B cell (primary cell): ENCODE results near the gene OXGR1. TPM values are rescaled to one million over a fixed set of nuclear protein-coding genes. Genes with fewer than 3 reads are reported as not detected.
"Not testable (repeated sequence)": the region's sequence is repeated elsewhere in the genome, so short reads cannot be mapped to it uniquely, and the experiment has no call there.

Source experiments
- ATAC-seq: fragments of 200-7000 bp; cut with Tn5 transposase; one replicate; pipeline ENCODE4 v1.10.0; 2021; ENCODE audit warnings: low read depth, mild to moderate bottlenecking, moderate number of reproducible peaks, moderate library complexity
- CTCF ChIA-PET: fragments of 350-600 bp; sonication (Branson Sonifier 250); formaldehyde crosslinking; loops from one replicate; lab custom pipeline; 2021; ENCODE audit warnings: antibody characterized with exemption, inconsistent platforms; lab: Charles Lee
- POLR2A ChIA-PET: fragments of 350-600 bp; sonication (Branson Sonifier 250); formaldehyde crosslinking; loops from one replicate; lab custom pipeline; 2021; ENCODE audit warnings: antibody characterized with exemption; lab: Charles Lee
- DNase-seq: peaks from one replicate; pipeline ENCODE4 v3.0.0; 2013
- H2AFZ ChIP-seq: 2 replicates; pipeline ENCODE4 v1.6.1; 2012; ENCODE audit warnings: mild to moderate bottlenecking, low read depth, low read length; ENCODE audit not compliant: insufficient read depth, poor library complexity, severe bottlenecking
- H3K27ac ChIP-seq, 2 donors: 1 replicate in 1 of 2; 2 replicates in 1 of 2; pipeline ENCODE4 v1.5.1; 2012 to 2013; ENCODE audit warnings: low read length in 2 of 2, mild to moderate bottlenecking in 2 of 2, moderate library complexity in 1 of 2
- H3K27me3 ChIP-seq, 4 experiments: fragments of 200-600 bp in 1 of 4; sonication (generic) in 1 of 4; replicated peaks in 1 of 4; 1 replicate in 2 of 4; 2 replicates in 2 of 4; pipeline versions ENCODE4 v1.6.1 to v1.7.0; 2013 to 2016; ENCODE audit warnings: low read length in 3 of 4, mild to moderate bottlenecking in 2 of 4, mixed read lengths in 1 of 4, moderate library complexity in 1 of 4; ENCODE audit not compliant: insufficient read depth in 4 of 4, control insufficient read depth in 3 of 4; ENCODE audit errors: control extremely low read depth in 1 of 4
- H3K36me3 ChIP-seq, 2 experiments: replicated peaks in 1 of 2; 1 replicate in 1 of 2; 2 replicates in 1 of 2; pipeline versions ENCODE4 v1.6.1 to v1.7.1; 2013; ENCODE audit warnings: low read length in 1 of 2; ENCODE audit not compliant: insufficient read depth in 2 of 2, control insufficient read depth in 1 of 2; ENCODE audit errors: control extremely low read depth in 1 of 2, extremely low read depth in 1 of 2
- H3K4me1 ChIP-seq, 2 donors: fragments of 200-600 bp in 1 of 2; sonication (generic) in 1 of 2; 1 replicate in 1 of 2; 2 replicates in 1 of 2; pipeline versions ENCODE4 v1.5.1 to v1.6.1; 2013 to 2017; ENCODE audit warnings: low read length in 2 of 2; ENCODE audit not compliant: control insufficient read depth in 2 of 2, insufficient read depth in 2 of 2
- H3K4me2 ChIP-seq: replicated peaks from 2 replicates; pipeline ENCODE3; 2012; ENCODE audit warnings: mild to moderate bottlenecking, low read depth, low read length; ENCODE audit not compliant: poor library complexity, severe bottlenecking
- H3K4me3 ChIP-seq, 5 experiments: fragments of 200-600 bp in 1 of 5; sonication (generic) in 1 of 5; 1 replicate in 3 of 5; 2 replicates in 2 of 5; pipeline versions ENCODE4 v1.5.1 to v1.7.0; 2011 to 2016; ENCODE audit warnings: low read length in 4 of 5, mild to moderate bottlenecking in 4 of 5, low read depth in 2 of 5, control low read depth in 1 of 5, moderate library complexity in 1 of 5; ENCODE audit not compliant: insufficient read depth in 1 of 5; ENCODE audit errors: control extremely low read depth in 1 of 5, extremely low read depth in 1 of 5
- H3K79me2 ChIP-seq: fragments of 200-600 bp; sonication (generic); one replicate; pipeline ENCODE4 v1.6.0; 2016; ENCODE audit warnings: low read length; ENCODE audit not compliant: control insufficient read depth, insufficient read depth
- H3K9ac ChIP-seq: fragments of 200-600 bp; sonication (generic); 2 replicates; pipeline ENCODE4 v1.6.1; 2017; ENCODE audit warnings: mild to moderate bottlenecking, low read length, moderate library complexity
- H3K9me3 ChIP-seq, 3 donors: one replicate each; pipeline versions ENCODE4 v1.6.1 to v1.7.1; 2013; ENCODE audit warnings: low read length in 2 of 3; ENCODE audit not compliant: control insufficient read depth in 2 of 3, insufficient read depth in 1 of 3; ENCODE audit errors: control extremely low read depth in 1 of 3
- H4K20me1 ChIP-seq: 2 replicates; pipeline ENCODE4 v1.6.0; 2012; ENCODE audit warnings: mild to moderate bottlenecking, low read length; ENCODE audit not compliant: insufficient read depth, control insufficient read depth, poor library complexity, severe bottlenecking
- H3K27ac Mint-ChIP-seq: one replicate; pipeline ENCODE4 v1.8.0; 2021; ENCODE audit warnings: mixed read lengths
- H3K27me3 Mint-ChIP-seq: one replicate; pipeline ENCODE4 v1.8.0; 2021; ENCODE audit warnings: mixed read lengths
- H3K4me1 Mint-ChIP-seq: one replicate; pipeline ENCODE4 v1.8.0; 2021; ENCODE audit warnings: mixed read lengths
- H3K4me3 Mint-ChIP-seq: one replicate; pipeline ENCODE4 v1.8.0; 2021; ENCODE audit warnings: mixed read lengths
- H3K9me3 Mint-ChIP-seq: one replicate; pipeline ENCODE4 v1.8.0; 2022; ENCODE audit warnings: mixed read lengths; ENCODE audit not compliant: insufficient read depth
- CTCF ChIP-seq: fragments of 200-600 bp; IDR thresholded peaks from one replicate; pipeline ENCODE4 v1.8.0; 2022; ENCODE audit warnings: antibody characterized with exemption, mild to moderate bottlenecking
- EZH2 ChIP-seq: IDR thresholded peaks from 2 replicates; pipeline ENCODE4 v1.6.1; 2012; ENCODE audit warnings: borderline replicate concordance, low read depth, mild to moderate bottlenecking, moderate library complexity, low read length; ENCODE audit not compliant: insufficient read depth, poor library complexity, severe bottlenecking
- WGBS: methylation state at CpG from one replicate; pipeline ENCODE4 v1.1.5; 2013; ENCODE audit warnings: missing lambda C conversion rate; ENCODE audit not compliant: insufficient coverage; 5-methylcytosine and 5-hydroxymethylcytosine counted together
- intact Hi-C: fragments of 100-400 bp; cut with micrococcal nuclease; formaldehyde crosslinking; loops from one replicate; pipeline ENCODE4 v1.10.0; 2022
- polyA plus RNA-seq: library from polyadenylated mRNA; depleted of rRNA; stranded (reverse); fragments of >200 nt; gene quantifications from 2 replicates; pipeline ENCODE4 v1.2.3, GENCODE V29; 2012
- total RNA-seq, 2 donors: library from RNA; stranded (reverse); fragments of 120-200 nt in 1 of 2; gene quantifications; 1 replicate in 1 of 2; 2 replicates in 1 of 2; pipeline versions ENCODE4 v1.2.3 to v1.2.4, GENCODE V29; 2013 to 2022

The OXGR1 gene
- total and polyA plus RNA-seq, 2 donors (not counting 1 experiment from before 2014, with no cell fraction given) = not detected

DNA sequence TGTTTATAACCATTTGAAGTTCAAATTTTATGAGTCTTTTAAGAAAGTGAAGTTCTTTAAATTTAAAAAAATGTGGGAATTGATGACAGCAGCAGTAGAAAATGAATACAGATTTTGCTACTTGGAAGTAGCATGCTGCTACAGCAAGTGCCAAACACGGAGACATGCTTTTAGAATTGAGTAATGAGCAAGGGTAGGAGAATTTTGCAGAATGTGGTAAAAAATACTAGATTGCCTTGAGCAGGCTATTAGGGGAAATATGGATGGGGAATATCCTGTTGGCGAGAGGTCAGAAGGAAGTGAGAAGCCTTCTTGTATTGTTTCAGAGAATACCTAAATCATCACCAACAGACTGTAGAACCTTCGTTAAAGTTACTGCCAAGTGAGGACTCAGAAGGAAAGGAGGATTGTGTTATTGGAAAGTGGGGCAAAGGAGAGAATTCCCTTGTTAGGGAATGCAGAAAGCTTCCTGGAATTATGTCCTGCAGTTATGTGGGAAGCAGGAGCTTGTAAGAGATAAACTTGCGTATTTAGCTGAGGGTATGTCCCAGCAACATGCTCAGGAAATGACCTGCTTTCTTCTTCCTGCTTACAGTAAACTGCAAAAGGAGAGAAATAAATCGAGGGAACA lies 32.4 kb upstream of the OXGR1 start:
- no peak for DNase-seq
- peaks cover 0 to 3% (median 0%) of the 10 kb centered on the region in 3 donors for H3K9me3 ChIP-seq
- no peaks in the 10 kb centered on the region for H4K20me1 ChIP-seq
- no peak overlapping the region for H3K4me2 ChIP-seq
- intact Hi-C loops = no loop called here
- no peak overlapping the region for H3K27ac ChIP-seq
- TF ChIP-seq EZH2 = no peak
- no peak for TF ChIP-seq CTCF
- WGBS = 100% methylated on average over 1 of the region's 5 CpGs
- no peaks in the 10 kb centered on the region for H3K4me1 ChIP-seq
- H3K4me3 Mint-ChIP-seq = no peak overlapping the region
- H3K27ac Mint-ChIP-seq = no peak overlapping the region
- H2AFZ ChIP-seq = no peak overlapping the region
- no peaks in the 10 kb centered on the region for H3K4me1 Mint-ChIP-seq
- ATAC-seq = no peak
- H3K27me3 ChIP-seq = peaks cover 0 to 6% (median 0%) of the 10 kb centered on the region in 4 experiments
- ChIA-PET POLR2A (no interaction called here), CTCF (interaction anchor here (0.8 to 1.0 kb wide), 3 partner anchors 9 to 1007 kb away, joined by 3 read pairs; no protein-coding TSS in a partner anchor)
- no peak overlapping the region for H3K9ac ChIP-seq
- no peaks in the 10 kb centered on the region for H3K36me3 ChIP-seq
- H3K79me2 ChIP-seq = no peaks in the 10 kb centered on the region
- no peak overlapping the region for H3K4me3 ChIP-seq
- H3K9me3 Mint-ChIP-seq = no peaks in the 10 kb centered on the region
- H3K27me3 Mint-ChIP-seq = peaks cover 21% of the 10 kb centered on the region

GRCh38 chr13:97023812-97024211 lies 29.5 kb upstream of the OXGR1 start:
- intact Hi-C loops, H2AFZ ChIP-seq, H3K4me3 Mint-ChIP-seq, H3K27me3 ChIP-seq, DNase-seq, H3K9me3 Mint-ChIP-seq, H3K79me2 ChIP-seq, H3K4me3 ChIP-seq, POLR2A ChIA-PET, H4K20me1 ChIP-seq, H3K36me3 ChIP-seq, H3K9ac ChIP-seq, H3K27ac ChIP-seq, ATAC-seq, H3K9me3 ChIP-seq, H3K27ac Mint-ChIP-seq, H3K4me1 Mint-ChIP-seq, H3K4me2 ChIP-seq, H3K4me1 ChIP-seq: not testable (repeated sequence)
- CTCF ChIA-PET = interaction anchor here (0.6 to 0.7 kb wide), 2 partner anchors 8 to 10 kb away, joined by 3 read pairs; no protein-coding TSS in a partner anchor
- peaks cover 29% of the 10 kb centered on the region for H3K27me3 Mint-ChIP-seq
- no CpG with 5 or more reads among the region's 1 CpG for WGBS
